Fibroblast of pulmonary artery (primary cell): ENCODE data around the gene SPATA32.

Source experiments
- DNase-seq: peaks from one replicate; pipeline ENCODE4 v3.0.0-alpha.2; 2010; ENCODE audit warnings: low read depth
- H3K4me3 ChIP-seq: replicated peaks from 2 replicates; pipeline ENCODE4 v1.5.1; 2011; ENCODE audit warnings: low read depth, mild to moderate bottlenecking, control low read depth, low read length, moderate library complexity
- CTCF ChIP-seq: IDR thresholded peaks from 2 replicates; pipeline ENCODE4 v1.5.1; 2011; ENCODE audit warnings: mild to moderate bottlenecking, control low read depth, low read length, inconsistent platforms; ENCODE audit errors: missing control alignments

Gene SPATA32

GRCh38 chr17:45277992-45278391 lies 16.1 kb upstream of the SPATA32 start:
- no peak for TF ChIP-seq CTCF
- peak; percentile 89 for DNase-seq
- no peak overlapping the region for H3K4me3 ChIP-seq

DNA sequence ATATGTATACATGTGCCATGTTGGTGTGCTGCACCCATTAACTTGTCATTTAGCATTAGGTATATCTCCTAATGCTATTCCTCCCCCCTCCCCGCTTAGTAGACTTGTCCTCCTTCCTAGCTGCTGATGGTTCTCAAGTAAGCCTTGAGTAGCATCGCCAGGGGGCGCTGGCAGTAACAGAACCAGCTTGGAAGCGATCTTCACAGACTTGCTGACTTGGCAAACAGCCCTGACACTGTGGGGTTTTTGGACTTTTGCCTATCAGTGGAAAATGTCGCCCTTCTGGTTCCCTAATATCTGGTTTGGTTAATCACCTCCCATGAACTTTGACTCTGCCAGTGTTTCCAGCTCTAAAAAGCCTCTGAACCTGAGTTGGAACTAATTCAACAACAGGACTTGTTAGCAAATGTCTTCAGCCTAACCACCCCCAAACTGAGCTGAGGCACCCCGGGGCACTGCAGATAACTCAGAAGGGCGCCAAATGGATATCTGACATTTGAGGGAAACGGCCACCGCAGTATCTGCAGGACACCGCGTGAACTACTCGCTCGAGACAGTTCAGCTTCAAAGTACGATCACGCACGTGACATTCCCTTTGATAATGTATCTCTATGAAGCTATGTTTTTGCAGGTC lies 15.4 kb upstream of the SPATA32 start:
- TF ChIP-seq CTCF, result peak; percentile 80
- H3K4me3 ChIP-seq, result no peak overlapping the region
- DNase-seq, result peak; percentile 95

DNA sequence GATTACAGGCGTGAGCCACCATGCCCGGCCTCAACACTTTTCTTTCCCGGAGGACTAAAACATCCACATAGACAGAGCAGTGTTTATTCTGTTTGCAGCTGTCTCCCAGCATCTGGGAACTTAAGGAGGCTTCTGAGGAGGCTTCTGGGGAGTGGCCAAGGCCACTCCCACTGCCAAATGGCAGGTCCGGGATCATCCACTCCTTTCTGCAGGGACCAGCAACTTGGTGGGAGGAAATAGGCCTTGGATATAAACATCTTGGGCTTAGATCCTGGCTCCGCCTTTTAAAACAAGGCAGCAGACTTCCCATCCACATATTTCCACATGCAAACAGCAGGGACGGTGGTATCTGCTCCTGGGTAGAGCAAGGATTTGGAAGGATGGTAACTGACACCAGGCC lies 14.1 kb upstream of the SPATA32 start:
- H3K4me3 ChIP-seq, result no peak overlapping the region
- DNase-seq, result no peak
- no peak for TF ChIP-seq CTCF

DNA sequence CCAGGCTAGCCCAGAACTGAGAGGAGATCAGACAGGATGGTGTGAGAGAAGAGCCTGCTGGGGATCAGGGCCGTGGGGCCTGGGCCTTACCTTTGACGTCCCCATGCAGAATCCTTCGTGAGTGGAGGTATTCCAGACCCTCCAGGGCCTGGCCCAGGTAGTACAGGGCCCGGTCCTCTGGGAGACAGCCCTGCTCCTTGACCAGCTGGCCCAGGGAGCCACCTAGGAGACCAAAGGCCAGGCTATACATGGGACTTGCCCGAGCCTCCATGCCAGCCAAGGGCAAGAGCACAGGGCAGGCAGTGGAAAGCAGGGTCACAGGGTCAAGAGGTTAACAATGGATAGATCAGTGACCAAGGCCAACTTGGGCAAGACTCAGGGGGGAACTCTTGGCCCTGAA lies 12.1 kb upstream of the SPATA32 start:
- no peak overlapping the region for H3K4me3 ChIP-seq
- no peak for TF ChIP-seq CTCF
- no peak for DNase-seq

GRCh38 chr17:45273551-45273957 lies 11.7 kb upstream of the SPATA32 start:
- H3K4me3 ChIP-seq, result no peak overlapping the region

GRCh38 chr17:45271603-45272002 lies 9.7 kb upstream of the SPATA32 start:
- no peak overlapping the region for H3K4me3 ChIP-seq
- DNase-seq, result no peak
- TF ChIP-seq CTCF, result no peak

More at GRCh38 chr17:45273551-45273957, 11.7 kb upstream of the SPATA32 start:
- no peak for TF ChIP-seq CTCF
- no peak for DNase-seq

- no peak overlapping the region for H3K4me3 ChIP-seq
- DNase-seq, result no peak
- peak; percentile 58 for TF ChIP-seq CTCF
Observed at GRCh38 chr17:45270828-45271418, 9.0 kb upstream of the SPATA32 start.
